HG02798 (cell line): ENCODE results near the gene TACR2.

ENCODE experiments used
- ATAC-seq: cut with Tn5 transposase; IDR thresholded peaks from one replicate; pipeline ENCODE4 v1.9.1; 2021; ENCODE audit warnings: mild to moderate bottlenecking; ENCODE audit not compliant: unreplicated experiment, poor library complexity

TACR2 gene

DNA sequence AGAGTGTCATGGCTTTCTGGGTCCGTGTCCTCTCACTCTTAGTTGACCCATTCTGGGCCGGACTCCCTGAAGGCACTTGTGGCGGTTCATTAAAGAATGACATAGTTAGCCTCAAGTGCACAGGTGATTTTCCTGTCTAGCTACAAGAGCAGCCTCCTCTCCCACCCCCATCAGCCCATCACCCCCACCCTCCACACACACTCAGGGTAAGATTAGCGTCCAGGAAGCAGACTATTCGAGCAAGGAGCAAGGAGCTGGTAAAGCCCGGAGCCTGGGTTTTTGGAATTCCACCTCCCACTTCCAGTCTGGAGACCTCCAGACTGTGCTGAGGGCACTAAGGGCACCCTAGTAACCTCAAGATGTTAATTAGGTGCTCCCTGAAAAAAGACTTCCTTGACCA lies 39.5 kb downstream of the TACR2 start:
- ATAC-seq = no peak

- no peak for ATAC-seq
These were observed 40.1 kb downstream of the TACR2 start for GRCh38 chr10:69376662-69377061.

- no peak for ATAC-seq
These were observed 41.2 kb downstream of the TACR2 start for GRCh38 chr10:69375307-69376151.

DNA sequence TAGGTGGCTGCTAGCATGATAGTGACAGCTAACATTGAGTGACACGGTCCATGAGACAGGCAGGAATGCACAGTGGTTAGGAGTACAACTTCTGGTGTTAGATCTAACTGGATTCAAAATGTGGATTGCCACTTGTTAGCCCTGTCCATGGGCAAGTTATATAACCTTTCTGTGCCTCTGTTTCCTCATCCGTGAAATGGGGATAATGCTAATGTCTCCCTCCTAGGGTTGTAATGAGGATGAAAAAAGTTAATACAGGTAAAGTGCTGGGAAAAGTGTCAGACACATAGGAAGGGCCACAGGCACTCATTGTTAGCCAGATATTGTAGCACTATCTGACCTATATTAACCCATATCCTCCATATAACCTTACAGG lies 41.8 kb downstream of the TACR2 start:
- ATAC-seq = no peak

- no peak for ATAC-seq
These were observed 42.5 kb downstream of the TACR2 start for GRCh38 chr10:69374242-69374641.

- ATAC-seq = no peak
These were observed 44.4 kb downstream of the TACR2 start for GRCh38 chr10:69372126-69372980.

DNA sequence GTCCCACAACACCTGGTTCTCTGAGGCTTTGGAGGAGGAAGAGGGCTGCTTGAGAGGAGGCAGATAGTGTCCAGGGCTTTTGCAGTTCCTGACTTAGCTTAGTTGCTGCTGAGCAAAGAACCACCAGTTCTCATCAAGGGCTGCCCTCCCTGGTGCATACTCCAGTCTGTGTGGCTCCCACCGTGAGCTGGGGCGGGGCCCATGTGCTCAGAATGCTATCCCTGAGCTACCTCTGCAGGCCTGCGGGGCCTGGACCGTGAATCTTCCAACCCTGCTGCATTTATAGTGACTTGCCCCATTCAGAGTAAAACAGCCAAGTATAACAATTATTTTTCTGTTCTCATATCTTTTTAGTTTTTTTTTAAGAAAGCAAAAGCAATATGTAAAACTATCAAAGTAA lies 49.2 kb downstream of the TACR2 start:
- no peak for ATAC-seq

- ATAC-seq = no peak
These were observed 50.0 kb downstream of the TACR2 start for GRCh38 chr10:69366738-69367137.

- no peak for ATAC-seq
These were observed 52.3 kb downstream of the TACR2 start for GRCh38 chr10:69364232-69364940.

DNA sequence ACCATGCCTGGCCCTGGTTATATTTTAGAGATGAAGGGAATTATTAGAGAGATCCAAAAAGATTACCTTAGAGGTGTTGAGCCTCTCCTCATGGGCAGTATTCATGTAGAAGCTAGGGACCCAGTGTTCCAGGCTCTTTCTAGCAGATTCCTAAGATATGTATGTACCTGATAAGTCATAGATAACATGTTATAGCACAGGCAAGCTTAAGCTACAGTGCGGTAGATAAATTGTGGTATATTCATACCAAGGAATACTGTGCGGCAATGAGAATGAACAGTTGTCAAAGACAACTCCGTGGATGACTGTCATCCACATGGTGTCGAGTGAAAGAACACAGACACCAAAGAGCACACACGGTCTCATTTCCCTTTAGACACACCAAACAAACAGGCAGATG lies 53.1 kb downstream of the TACR2 start:
- ATAC-seq = no peak

DNA sequence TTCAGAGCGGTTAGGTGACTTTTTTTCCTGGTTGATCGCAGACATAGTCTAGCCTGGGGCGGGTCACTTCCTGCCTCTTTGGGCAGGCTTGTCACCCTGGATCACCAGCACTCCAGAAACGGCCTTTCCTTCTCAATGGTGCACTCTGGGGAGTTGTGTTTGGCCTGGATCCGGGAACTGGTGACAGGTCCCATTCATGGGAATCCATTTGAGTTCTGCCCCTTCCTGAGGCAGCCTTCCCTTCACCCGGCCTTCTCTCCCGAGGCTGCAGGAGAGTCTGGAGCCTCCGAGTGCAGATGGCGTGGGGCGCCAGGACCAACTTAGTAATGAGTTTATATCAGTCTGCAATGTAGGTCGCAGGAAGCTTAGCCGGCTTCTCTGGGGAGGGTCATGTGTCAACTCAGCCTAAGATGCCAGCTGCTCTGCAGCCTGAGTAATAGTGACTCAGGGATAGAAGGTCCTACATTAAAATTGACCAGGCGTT lies 54.2 kb downstream of the TACR2 start:
- no peak for ATAC-seq

DNA sequence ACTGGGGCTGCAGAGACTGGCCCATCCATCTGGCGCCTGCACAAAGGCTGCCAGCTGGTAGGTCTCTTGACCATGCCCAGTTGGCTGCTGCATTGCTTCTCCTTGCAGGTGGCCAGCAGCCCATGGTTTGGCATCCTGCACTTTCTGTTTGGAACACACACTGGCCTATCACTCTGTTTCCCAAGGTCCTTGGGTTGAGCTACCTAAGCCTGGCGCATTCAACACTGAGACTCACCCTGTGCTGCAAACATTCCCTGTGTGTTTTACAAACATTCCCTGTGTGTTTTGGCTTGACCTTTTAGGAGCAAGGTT lies 55.5 kb downstream of the TACR2 start:
- no peak for ATAC-seq

DNA sequence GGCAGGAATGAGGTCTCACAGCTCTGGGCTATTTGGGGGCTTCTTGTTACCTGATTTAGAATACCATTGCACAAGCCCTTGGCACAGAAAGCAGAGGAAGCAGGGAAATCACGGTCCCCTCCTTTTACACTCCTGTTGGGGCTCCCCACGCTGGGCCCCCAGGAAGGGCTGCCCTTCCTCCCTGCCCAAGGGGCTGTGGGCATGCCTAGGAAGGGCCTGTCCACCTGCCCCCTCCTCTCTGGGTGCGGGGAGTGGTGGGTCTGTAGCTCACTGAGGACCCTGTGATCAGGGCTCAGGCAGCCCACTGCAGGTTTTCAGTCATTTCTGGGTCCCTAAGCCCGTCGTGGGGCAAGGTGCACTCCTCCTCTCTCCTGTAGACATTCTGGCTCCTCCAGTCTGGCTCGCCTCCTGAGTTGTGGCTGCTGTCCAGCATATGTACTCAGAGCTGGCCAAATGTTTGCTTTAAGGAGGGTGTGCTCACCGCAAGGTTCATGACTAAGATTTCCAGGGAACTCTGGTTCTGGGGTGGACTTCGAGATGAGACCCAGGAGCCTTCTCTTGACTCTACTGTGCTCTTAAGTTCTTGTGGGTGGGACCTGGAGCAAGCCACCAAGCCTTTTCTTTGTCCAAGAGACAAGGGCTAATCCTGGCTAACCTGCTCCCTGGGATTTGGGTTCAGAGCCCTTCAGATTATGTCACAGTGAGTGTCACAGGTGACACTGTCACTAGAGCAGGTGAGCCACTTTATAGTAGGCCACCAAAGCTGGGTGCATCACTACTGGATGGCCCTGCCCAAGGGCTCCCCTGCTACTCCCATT lies 56.0 kb downstream of the TACR2 start:
- ATAC-seq = no peak

GRCh38 chr10:69359594-69359993 lies 57.1 kb downstream of the TACR2 start:
- no peak for ATAC-seq

DNA sequence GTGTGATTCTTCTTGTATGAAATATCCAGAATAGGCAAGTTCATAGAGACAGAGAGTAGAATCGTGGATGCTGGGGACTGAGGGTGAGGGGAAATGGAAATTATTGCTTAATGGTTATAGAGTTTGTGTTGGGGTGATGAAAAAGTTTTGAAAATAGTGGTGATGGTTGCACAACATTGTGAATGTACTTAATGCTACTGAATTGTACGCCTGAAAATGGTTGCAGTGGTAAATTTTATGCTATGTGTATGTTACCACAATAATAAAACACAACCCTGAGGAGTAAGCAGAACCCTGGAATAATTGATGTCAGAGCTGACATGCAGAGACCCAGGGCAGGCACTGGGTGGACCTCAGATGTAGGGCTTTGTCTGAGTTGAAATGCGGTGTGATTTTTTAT lies 57.6 kb downstream of the TACR2 start:
- ATAC-seq = no peak

- ATAC-seq = no peak
These were observed 58.4 kb downstream of the TACR2 start for GRCh38 chr10:69358148-69358795.

- no peak for ATAC-seq
These were observed 60.5 kb downstream of the TACR2 start for GRCh38 chr10:69356187-69356586.

DNA sequence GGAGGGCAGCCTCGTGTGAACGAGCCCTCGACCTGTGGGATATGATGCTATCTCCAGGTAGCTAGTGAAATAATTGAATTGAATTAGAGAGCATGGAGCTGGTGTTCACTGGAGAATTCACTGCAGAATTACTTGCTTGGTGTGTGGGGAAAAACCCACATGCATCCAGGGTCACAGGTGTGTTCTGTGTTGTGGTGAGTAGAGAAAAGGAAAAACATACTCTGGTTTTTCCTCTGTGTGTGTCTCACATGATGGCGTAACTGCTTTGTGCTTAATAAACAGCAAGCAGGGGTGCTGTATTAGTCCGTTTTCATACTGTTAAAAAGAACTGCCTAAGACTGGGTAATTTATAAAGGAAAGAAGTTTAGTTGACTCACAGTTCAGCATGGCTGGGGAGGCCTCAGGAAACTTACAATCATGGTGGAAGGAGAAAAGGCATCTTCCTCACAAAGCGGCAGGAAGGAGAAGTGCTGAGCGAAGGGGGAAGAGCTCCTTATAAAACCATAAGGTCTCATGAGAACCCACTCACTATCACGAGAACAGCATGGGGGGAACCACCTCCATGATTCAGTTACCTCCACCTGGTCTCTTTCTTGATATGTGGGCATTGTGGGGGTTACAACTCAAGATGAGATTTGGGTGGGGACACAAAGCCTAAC lies 62.6 kb downstream of the TACR2 start:
- ATAC-seq = no peak
